Activated naive CD8-positive, alpha-beta T cell treated with anti-CD3 and anti-CD28 coated beads, Interleukin-2, amount 10 ng/mL, durations not matched to agents 7 days and 5 days (primary cell): Measurements from ENCODE around the gene CDH16. TPM values are rescaled to one million over a fixed set of nuclear protein-coding genes. Genes with fewer than 3 reads are reported as not detected.
"Not testable (repeated sequence)": the region's sequence is repeated elsewhere in the genome, so short reads cannot be mapped to it uniquely, and the experiment has no call there.

ENCODE experiments used
- ATAC-seq: fragments of 150-1000 bp; cut with Tn5 transposase; one replicate; pipeline ENCODE4 v1.10.0; 2021; ENCODE audit warnings: low read depth, moderate library complexity
- POLR2A ChIA-PET: fragments of 350-600 bp; sonication (Branson Sonifier 250); formaldehyde crosslinking; loops from one replicate; lab custom pipeline; 2021; ENCODE audit warnings: antibody characterized with exemption; lab: Charles Lee
- DNase-seq: peaks from one replicate; pipeline ENCODE4 v3.0.0; 2021
- H3K27ac Mint-ChIP-seq: one replicate; pipeline ENCODE4 v1.8.0; 2022; ENCODE audit warnings: mild to moderate bottlenecking, mixed read lengths
- H3K27me3 Mint-ChIP-seq: one replicate; pipeline ENCODE4 v1.8.0; 2022; ENCODE audit warnings: mild to moderate bottlenecking, moderate library complexity, mixed read lengths
- H3K36me3 Mint-ChIP-seq: one replicate; pipeline ENCODE4 v1.8.0; 2021; ENCODE audit warnings: mild to moderate bottlenecking, mixed read lengths
- H3K4me1 Mint-ChIP-seq: one replicate; pipeline ENCODE4 v1.8.0; 2021; ENCODE audit warnings: mixed read lengths
- H3K4me3 Mint-ChIP-seq: one replicate; pipeline ENCODE4 v1.8.0; 2022; ENCODE audit warnings: mild to moderate bottlenecking, moderate library complexity, mixed read lengths
- H3K9me3 Mint-ChIP-seq: one replicate; pipeline ENCODE4 v1.8.0; 2021; ENCODE audit warnings: mixed read lengths
- total RNA-seq, 2 experiments: library from RNA; stranded (reverse); gene quantifications; one replicate each; pipeline ENCODE4 v1.2.3, GENCODE V29; 2021

The CDH16 gene, protein sequence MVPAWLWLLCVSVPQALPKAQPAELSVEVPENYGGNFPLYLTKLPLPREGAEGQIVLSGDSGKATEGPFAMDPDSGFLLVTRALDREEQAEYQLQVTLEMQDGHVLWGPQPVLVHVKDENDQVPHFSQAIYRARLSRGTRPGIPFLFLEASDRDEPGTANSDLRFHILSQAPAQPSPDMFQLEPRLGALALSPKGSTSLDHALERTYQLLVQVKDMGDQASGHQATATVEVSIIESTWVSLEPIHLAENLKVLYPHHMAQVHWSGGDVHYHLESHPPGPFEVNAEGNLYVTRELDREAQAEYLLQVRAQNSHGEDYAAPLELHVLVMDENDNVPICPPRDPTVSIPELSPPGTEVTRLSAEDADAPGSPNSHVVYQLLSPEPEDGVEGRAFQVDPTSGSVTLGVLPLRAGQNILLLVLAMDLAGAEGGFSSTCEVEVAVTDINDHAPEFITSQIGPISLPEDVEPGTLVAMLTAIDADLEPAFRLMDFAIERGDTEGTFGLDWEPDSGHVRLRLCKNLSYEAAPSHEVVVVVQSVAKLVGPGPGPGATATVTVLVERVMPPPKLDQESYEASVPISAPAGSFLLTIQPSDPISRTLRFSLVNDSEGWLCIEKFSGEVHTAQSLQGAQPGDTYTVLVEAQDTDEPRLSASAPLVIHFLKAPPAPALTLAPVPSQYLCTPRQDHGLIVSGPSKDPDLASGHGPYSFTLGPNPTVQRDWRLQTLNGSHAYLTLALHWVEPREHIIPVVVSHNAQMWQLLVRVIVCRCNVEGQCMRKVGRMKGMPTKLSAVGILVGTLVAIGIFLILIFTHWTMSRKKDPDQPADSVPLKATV
- total RNA-seq = not detected

DNA sequence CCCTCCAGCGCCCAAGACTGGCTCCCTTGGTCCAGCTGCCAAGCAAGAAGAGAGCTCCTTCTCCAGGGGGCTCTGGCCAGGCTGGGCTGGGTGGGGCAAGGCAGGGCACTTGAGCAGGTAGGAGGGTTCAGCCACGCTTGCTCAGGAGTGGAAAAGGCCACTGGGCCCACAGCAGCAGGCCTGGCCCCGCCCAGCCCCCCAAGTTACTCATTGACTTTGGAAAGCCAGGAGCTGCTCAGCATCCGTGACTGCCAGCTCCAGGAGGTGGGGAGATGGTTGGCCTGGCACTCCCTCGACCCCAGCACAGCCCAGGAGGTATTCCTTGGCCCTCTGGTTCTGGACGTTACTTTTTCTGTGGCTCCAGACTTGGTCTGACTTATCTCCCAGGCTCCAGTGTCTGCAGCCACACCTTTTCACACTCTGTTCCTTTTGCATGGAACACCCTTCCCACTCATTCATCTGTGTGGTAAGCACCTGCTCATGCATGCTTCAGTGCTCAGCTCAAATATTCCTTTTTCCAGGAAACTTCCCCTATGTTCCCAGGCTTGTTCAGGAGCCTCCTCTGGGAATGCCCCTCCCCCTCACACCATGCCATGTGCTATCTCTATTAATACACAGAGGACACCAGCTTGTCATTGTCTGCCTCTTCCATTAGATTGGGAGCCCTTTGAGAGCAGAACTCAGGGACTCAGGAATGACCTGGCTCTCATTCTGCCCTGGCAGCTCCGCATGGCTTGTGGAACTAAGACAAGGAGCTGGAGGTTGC is at the start of gene CDH16:
CDH16 (minus strand) TSS at position 83 of the 766 bp plus-strand sequence. CDS start 820 bp downstream, outside the sequence.
- DNase-seq (no peak), ATAC-seq (no peak)
- H3K36me3 Mint-ChIP-seq = no peaks in the 10 kb centered on the region
- peaks cover 29% of the 10 kb centered on the region for H3K27me3 Mint-ChIP-seq
- peaks cover 1% of the 10 kb centered on the region for H3K4me1 Mint-ChIP-seq
- H3K4me3 Mint-ChIP-seq = no peak within 1 kb of the TSS
- no peak within 1 kb of the TSS for H3K27ac Mint-ChIP-seq
- H3K9me3 Mint-ChIP-seq = no peaks in the 10 kb centered on the region
- POLR2A ChIA-PET = interaction anchor here (0.9 to 1.8 kb wide), 2 partner anchors 14 to 18 kb away, joined by 4 to 5 read pairs; partner anchors contain the start of gene CIAO2B

DNA sequence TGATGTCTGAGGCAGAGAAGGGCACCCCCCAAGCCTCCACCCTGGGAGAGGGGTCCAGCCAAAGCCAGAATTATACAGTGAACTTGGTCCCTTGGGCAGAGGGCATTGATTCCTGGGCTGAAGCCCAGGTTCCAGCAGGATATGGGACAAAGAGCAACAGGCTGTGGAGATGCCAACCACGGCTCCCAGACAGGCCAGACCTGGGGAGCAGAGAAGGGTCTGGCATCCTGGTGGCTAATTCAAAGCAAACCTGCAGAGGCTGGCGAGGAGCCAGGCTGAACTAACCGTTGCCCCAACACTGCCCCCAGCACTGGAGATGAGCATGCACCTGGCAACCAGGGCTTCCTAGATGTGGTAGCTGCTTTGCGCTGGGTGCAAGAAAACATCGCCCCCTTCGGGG is 45.4 kb upstream of the CDH16 start:
- ATAC-seq (no peak), DNase-seq (no peak)
- no peak overlapping the region for H3K4me3 Mint-ChIP-seq
- H3K27ac Mint-ChIP-seq = no peak overlapping the region
- peaks cover 18% of the 10 kb centered on the region for H3K4me1 Mint-ChIP-seq
- POLR2A ChIA-PET = interaction anchor here (1.1 to 1.5 kb wide), 2 partner anchors 10 to 50 kb away, joined by 5 to 6 read pairs; no protein-coding TSS in a partner anchor
- H3K36me3 Mint-ChIP-seq = no peaks in the 10 kb centered on the region
- H3K27me3 Mint-ChIP-seq = peaks cover 5% of the 10 kb centered on the region
- no peaks in the 10 kb centered on the region for H3K9me3 Mint-ChIP-seq

DNA sequence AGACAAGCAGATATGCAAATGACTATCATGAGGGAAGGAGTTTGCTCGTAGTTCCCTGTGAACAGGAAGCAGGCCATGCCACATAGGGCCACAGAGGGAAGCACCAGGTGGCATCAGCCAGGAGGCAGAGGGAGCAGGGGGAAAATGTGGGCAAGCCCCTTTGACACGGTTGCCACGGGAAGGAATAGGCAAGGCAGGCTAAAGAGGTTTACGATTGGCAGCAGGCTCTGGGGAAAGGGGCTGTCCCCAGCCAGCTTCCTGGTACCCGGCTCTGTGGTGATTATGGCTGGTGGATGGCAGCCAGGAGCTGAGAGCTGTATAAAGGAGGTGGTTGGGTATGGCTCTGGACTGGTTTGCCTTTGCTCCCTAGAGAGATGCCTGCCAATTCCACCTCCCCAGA is 43.2 kb upstream of the CDH16 start:
- peak overlapping the region; percentile 86 for H3K27ac Mint-ChIP-seq
- H3K36me3 Mint-ChIP-seq = no peaks in the 10 kb centered on the region
- no peak for DNase-seq
- H3K4me1 Mint-ChIP-seq = peaks cover 28% of the 10 kb centered on the region
- H3K4me3 Mint-ChIP-seq = peak overlapping the region; percentile 73
- peak; percentile 38 for ATAC-seq
- no peaks in the 10 kb centered on the region for H3K9me3 Mint-ChIP-seq
- H3K27me3 Mint-ChIP-seq = peaks cover 5% of the 10 kb centered on the region
- POLR2A ChIA-PET = interaction anchor here (0.6 to 0.9 kb wide), 2 partner anchors 21 to 35 kb away, joined by 3 read pairs; no protein-coding TSS in a partner anchor

DNA sequence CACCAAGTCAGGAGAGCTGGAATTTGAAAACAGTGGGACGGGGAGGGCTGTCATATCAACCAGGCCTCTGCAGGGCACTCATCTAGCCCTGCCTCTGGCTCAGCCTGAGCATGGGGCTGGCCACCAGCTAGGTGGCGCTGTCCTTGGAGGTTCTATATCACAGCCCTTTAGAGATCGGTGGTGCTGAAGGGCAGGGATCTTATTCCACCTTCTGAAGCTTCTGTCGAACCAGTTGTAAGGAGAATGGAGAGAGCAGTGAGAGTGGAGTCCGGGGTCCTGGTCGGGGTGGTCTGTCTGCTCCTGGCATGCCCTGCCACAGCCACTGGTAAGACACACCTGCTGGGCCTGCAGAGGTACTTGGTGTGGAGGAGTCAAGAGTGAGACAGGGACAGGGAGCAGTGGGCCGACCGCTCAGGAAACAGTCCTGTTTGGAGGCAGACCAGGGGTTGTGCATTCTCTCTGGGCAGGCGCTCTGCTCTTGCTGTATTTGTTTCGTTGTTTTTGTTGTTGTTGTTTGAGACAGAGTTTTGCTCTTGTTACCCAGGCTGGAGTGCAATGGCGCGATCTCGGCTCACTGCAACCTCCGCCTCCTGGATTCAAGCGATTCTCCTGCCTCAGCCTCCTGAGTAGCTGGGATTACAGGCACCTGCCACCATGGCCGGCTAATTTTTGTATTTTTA is 42.5 kb upstream of the CDH16 start, which contains the start of gene CES3:
CES3 (plus strand) TSS at position 202 of the 680 bp plus-strand sequence; CDS start at position 244, 42 bp downstream.
- no peaks in the 10 kb centered on the region for H3K9me3 Mint-ChIP-seq
- DNase-seq = peak; percentile 75
- H3K27ac Mint-ChIP-seq = peak within 1 kb of the TSS; percentile 86
- peak within 1 kb of the TSS; percentile 73 for H3K4me3 Mint-ChIP-seq
- peak; percentile 99 for ATAC-seq
- no peaks in the 10 kb centered on the region for H3K36me3 Mint-ChIP-seq
- POLR2A ChIA-PET = interaction anchor here (0.6 to 1.5 kb wide), 3 partner anchors 12 to 1325 kb away, joined by 3 to 4 read pairs (median 3); no protein-coding TSS in a partner anchor
- peaks cover 5% of the 10 kb centered on the region for H3K27me3 Mint-ChIP-seq
- peaks cover 28% of the 10 kb centered on the region for H3K4me1 Mint-ChIP-seq

DNA sequence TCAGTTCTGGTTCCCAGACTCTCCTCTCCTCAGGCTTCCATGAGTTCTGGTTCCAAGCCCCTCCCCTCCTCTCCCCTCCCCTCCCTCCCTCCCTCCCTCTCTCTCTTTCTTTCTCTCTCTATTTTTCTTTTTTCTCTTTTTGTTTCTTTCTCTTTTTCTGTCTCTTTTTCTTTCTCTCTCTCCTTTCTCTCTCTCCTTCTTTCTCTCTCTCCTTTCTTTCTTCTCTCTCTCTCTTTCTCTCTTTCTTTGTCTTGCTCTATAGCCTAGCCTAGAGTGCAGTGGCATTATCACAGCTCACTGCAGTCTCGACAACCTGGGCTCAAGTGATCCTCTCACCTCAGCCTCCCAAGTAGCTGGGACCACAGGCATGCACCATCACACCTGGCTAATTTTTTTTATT is 41.6 kb upstream of the CDH16 start:
- H3K27me3 Mint-ChIP-seq = peaks cover 2% of the 10 kb centered on the region
- H3K4me3 Mint-ChIP-seq = no peak overlapping the region
- no peak for ATAC-seq
- H3K9me3 Mint-ChIP-seq = no peaks in the 10 kb centered on the region
- POLR2A ChIA-PET = interaction anchor here (1.5 kb wide), 1 partner anchor 53 kb away, joined by 3 read pairs; no protein-coding TSS in a partner anchor
- no peak for DNase-seq
- no peak overlapping the region for H3K27ac Mint-ChIP-seq
- no peaks in the 10 kb centered on the region for H3K36me3 Mint-ChIP-seq
- H3K4me1 Mint-ChIP-seq = peaks cover 28% of the 10 kb centered on the region

DNA sequence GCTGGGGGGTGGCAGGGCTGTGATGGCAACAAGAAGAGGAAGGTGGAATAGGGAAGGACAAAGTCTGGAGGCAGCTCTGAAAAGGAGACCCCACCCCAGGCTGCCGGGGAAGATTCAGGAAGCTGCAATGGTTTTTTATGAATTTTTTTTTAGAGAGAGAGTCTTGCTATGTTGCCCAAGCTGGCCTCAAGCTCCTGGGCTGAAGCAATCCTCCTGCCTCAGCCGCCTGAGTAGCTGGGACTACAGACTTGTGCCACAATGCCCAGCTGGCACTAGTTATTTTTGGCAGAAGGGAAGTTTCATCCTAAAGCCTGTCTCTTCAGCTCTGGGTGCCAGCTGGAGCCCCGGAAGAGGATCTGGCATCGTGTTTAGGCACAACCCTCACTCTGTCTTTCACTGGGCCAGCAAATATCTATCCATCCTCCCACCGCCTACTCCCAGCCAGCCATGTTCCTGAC is 41.0 kb upstream of the CDH16 start:
- H3K27ac Mint-ChIP-seq = no peak overlapping the region
- ATAC-seq (no peak), DNase-seq (no peak)
- H3K4me1 Mint-ChIP-seq = peaks cover 28% of the 10 kb centered on the region
- POLR2A ChIA-PET = interaction anchor here (1.5 kb wide), 1 partner anchor 53 kb away, joined by 3 read pairs; no protein-coding TSS in a partner anchor
- H3K27me3 Mint-ChIP-seq = no peaks in the 10 kb centered on the region
- H3K9me3 Mint-ChIP-seq = no peaks in the 10 kb centered on the region
- no peak overlapping the region for H3K4me3 Mint-ChIP-seq
- H3K36me3 Mint-ChIP-seq = no peaks in the 10 kb centered on the region

DNA sequence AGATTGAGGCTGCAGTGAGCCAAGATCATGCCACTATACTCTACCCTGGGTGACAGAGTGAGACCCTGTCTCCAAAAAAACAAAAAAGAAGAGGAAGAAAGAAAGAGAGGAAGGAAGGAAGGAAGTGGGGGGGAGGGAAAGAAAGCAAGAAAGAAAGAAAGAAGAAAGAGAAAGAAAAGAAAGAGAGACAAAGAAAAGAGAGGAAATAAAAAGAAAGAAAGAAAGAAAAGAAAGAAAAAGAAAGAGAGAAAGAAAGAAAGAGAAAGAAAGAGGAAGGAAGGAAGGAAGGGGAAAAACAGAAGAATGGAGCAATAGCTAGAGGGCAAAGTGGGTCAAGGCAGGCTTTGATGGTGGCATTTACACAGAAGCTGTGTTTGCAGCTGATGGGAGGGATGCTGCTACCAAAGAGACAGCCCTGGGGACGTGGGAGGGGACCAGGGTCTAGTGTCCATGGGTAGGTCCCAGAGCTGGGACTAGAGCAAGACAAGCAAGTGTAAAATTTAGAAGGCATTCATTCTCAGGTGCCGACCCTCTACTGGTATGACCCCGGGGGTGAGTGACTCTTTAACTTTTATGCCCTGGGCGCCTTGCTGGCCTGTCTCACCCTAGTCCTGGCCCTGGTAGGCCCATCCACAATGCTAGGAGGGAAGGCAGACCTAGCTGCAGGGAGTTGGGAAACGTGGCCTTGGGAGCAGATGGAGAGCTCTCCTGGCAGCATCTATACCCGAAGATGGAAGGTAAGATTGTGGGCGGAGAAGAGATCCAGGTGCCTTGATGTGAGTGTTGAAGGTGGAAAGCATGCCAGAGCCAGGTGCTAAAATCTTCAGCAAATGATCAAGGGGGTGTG is 40.4 kb upstream of the CDH16 start:
- Mint-ChIP-seq H3K9me3 (no peaks in the 10 kb centered on the region), H3K4me3 (no peak overlapping the region), H3K27me3 (peaks cover under 1% of the 10 kb centered on the region), H3K4me1 (peaks cover 28% of the 10 kb centered on the region), H3K27ac (no peak overlapping the region), H3K36me3 (no peaks in the 10 kb centered on the region)
- no peak for ATAC-seq
- no peak for DNase-seq
- POLR2A ChIA-PET = interaction anchor here (1.0 kb wide), 1 partner anchor 55 kb away, joined by 3 read pairs; no protein-coding TSS in a partner anchor

DNA sequence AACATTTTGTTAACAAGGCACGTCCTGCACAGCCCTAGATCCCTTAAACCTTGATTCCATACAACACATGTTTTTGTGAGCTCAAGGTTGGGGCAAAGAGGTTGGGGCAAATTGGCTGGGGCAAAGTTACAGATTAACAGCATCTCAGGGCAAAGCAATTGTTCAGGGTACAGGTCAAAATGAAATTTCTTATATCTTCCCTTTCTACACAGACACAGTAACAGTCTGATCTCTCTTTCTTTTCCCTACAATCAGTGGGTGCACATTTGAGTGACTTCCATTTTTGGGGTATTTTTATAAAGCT is 37.4 kb upstream of the CDH16 start:
- DNase-seq, H3K27ac Mint-ChIP-seq, ATAC-seq, H3K36me3 Mint-ChIP-seq, H3K4me3 Mint-ChIP-seq, H3K9me3 Mint-ChIP-seq: not testable (repeated sequence)
- POLR2A ChIA-PET = interaction anchor here (0.8 kb wide), 1 partner anchor 58 kb away, joined by 3 read pairs; no protein-coding TSS in a partner anchor
- H3K27me3 Mint-ChIP-seq = peaks cover 20% of the 10 kb centered on the region
- peaks cover 19% of the 10 kb centered on the region for H3K4me1 Mint-ChIP-seq

DNA sequence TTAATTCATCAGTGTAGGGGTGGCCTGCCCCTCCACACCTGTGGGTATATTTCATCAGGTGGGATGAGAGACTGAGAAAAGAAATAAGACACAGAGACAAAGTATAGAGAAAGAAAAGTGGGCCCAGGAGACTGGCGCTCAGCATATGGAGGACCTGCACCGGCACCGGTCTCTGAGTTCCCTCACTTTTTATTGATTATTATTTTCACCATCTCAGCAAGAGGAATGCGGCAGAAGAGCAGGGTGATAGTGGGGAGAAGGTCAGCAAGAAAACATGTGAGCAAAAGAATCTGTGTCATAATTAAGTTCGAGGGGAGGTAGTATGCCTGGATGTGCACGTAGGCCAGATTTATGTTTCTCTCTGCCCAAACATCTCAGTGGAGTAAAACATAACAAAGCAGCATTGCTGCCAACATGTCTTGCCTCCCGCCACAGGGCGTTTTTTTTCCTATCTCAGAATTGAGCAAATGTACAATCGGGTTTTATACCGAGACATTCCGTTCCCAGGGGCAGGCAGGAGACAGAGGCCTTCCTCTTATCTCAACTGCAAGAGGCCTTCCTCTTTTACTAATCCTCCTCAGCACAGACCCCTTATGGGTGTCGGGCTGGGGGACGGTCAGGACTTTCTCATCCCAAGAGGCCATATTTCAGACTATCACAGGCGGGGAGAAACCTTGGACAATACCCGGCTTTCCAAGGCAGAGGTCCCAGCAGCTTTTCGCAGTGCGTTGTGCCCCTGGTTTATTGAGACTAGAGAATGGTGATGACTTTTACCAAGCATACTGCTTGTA is 36.9 kb upstream of the CDH16 start:
- not testable (repeated sequence) for DNase-seq, H3K9me3 Mint-ChIP-seq, ATAC-seq, H3K4me3 Mint-ChIP-seq, H3K36me3 Mint-ChIP-seq, H3K27ac Mint-ChIP-seq
- H3K27me3 Mint-ChIP-seq = peaks cover 24% of the 10 kb centered on the region
- POLR2A ChIA-PET = interaction anchor here (0.8 kb wide), 1 partner anchor 58 kb away, joined by 3 read pairs; no protein-coding TSS in a partner anchor
- peaks cover 15% of the 10 kb centered on the region for H3K4me1 Mint-ChIP-seq

DNA sequence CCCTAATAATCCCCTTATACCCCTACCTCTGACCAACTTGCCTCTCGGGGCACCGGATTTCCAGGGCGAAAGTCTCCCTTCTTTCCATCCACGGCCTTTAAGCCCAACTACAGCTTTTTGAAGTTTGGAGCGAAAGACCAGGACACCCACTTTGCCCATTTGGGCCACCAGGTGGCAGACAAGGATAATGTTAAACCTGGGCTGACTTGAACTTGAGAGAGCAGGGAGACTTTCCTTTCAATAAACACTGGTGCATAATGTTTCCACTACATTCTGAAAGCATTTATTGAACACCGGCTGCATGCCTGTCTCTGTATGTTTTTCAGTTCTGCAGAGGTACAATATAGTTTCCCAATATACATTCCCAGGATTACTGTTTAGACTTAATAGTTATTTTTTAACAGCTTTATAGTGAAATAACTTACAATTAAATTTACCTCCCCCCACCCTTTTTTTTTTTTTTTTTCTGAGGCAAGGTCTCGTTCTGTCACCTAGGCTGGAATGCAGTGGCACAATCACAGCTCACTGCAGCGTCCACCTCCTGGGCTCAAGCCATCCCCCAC is 35.5 kb upstream of the CDH16 start:
- Mint-ChIP-seq H3K27ac (no peak overlapping the region), H3K27me3 (peaks cover 36% of the 10 kb centered on the region), H3K4me1 (peaks cover 11% of the 10 kb centered on the region), H3K4me3 (no peak overlapping the region), H3K36me3 (no peaks in the 10 kb centered on the region), H3K9me3 (peaks cover 3% of the 10 kb centered on the region)
- peak; percentile 81 for DNase-seq
- ATAC-seq = peak; percentile 86
- POLR2A ChIA-PET = interaction anchor here (1.5 kb wide), 1 partner anchor 73 kb away, joined by 3 read pairs; no protein-coding TSS in a partner anchor
